Vagina (tissue), 2 donors: ENCODE results near the gene PDCD11.

Experiments
- POLR2A ChIP-seq, 2 donors: fragments of 450-650 bp; IDR thresholded peaks; one replicate each; pipeline ENCODE4 v1.6.1; 2017; ENCODE audit warnings: antibody characterized with exemption in 2 of 2, mild to moderate bottlenecking in 2 of 2, moderate library complexity in 2 of 2
- TF ChIP-seq, protein P1 (sequence below), 3 experiments: fragments of 450-650 bp in 2 of 3; fragments of 200-600 bp in 1 of 3; sonication (generic) in 1 of 3; IDR thresholded peaks; one replicate each; pipeline ENCODE4 v1.5.1; 2017 to 2019; ENCODE audit warnings: antibody characterized with exemption in 3 of 3, mild to moderate bottlenecking in 2 of 3, moderate library complexity in 2 of 3

DNA sequence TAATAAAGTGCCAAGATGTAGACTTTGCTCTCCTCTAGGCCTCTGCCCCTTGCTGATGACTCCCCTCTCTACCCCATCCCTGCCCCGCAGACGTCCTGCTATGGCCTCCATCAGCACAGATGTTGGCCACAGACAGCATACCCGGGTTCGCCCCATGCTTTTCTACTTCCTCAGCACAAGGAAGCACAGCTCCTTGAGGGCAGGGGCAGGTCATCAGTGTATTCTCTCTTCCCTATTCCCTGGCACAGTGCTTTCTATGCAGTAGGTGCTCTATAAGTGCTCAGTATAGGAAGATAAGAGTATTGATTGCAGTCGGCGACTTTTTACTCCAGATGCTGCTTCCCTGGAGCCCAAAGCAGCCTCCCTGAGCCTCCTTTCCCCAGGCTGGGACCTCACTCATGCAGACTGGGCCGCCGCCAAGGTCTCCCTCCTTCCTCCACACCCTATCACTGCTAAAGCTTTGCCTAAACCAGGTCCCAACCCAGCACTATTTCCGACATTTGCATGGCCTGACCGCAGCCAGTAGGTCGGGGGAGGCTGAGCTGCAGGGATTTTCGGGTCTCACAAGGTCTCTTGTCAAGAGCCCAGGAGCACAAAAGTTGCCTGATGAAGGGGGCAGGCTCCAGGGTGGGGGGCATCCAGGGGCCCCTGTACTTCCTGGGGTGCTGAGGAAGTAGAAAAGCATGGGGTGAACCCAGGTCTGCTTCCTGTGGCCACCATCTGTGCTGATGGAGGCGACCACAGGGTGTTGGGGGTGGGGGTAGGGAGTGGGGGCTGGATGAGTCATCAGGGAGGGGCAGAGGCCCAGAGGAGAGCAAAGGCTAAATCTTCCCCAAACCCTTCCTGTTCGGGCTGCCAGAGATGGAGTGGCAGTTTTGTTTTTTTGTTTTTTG lies 74.6 kb downstream of the PDCD11 start:
- no peak for TF ChIP-seq POLR2A (IDR thresholded peaks at IDR 0.05)
- TF ChIP-seq, protein P1, sequence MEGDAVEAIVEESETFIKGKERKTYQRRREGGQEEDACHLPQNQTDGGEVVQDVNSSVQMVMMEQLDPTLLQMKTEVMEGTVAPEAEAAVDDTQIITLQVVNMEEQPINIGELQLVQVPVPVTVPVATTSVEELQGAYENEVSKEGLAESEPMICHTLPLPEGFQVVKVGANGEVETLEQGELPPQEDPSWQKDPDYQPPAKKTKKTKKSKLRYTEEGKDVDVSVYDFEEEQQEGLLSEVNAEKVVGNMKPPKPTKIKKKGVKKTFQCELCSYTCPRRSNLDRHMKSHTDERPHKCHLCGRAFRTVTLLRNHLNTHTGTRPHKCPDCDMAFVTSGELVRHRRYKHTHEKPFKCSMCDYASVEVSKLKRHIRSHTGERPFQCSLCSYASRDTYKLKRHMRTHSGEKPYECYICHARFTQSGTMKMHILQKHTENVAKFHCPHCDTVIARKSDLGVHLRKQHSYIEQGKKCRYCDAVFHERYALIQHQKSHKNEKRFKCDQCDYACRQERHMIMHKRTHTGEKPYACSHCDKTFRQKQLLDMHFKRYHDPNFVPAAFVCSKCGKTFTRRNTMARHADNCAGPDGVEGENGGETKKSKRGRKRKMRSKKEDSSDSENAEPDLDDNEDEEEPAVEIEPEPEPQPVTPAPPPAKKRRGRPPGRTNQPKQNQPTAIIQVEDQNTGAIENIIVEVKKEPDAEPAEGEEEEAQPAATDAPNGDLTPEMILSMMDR (IDR thresholded peaks at IDR 0.05) = no peak
